HEK293T (cell line): ENCODE measurements around the gene VAT1L.

Source experiments
- CTCF ChIA-PET: fragments of 350-600 bp; formaldehyde crosslinking; extraction: SDS; loops from one replicate; lab custom pipeline; 2021; ENCODE audit warnings: antibody characterized with exemption, inconsistent platforms; lab: Yijun Ruan, JAX
- POLR2A ChIA-PET: fragments of 350-600 bp; formaldehyde crosslinking; extraction: SDS; loops from one replicate; lab custom pipeline; 2020; ENCODE audit warnings: antibody characterized with exemption, inconsistent platforms; lab: Yijun Ruan, JAX
- DNase-seq: peaks from one replicate; pipeline ENCODE4 v3.0.0; 2012; ENCODE audit warnings: mixed read lengths; ENCODE audit errors: extremely low spot score
- ARNT ChIP-seq: fragments of 450-650 bp; IDR thresholded peaks from 2 replicates; pipeline ENCODE4 v1.6.1; 2017; ENCODE audit warnings: mild to moderate bottlenecking
- BHLHE40 ChIP-seq: fragments of 450-650 bp; IDR thresholded peaks from 2 replicates; pipeline ENCODE4 v1.6.1; 2016; ENCODE audit warnings: mild to moderate bottlenecking, moderate library complexity, borderline replicate concordance
- CTBP1 ChIP-seq: fragments of 450-650 bp; IDR thresholded peaks from 2 replicates; pipeline ENCODE4 v1.6.1; 2016; ENCODE audit warnings: borderline replicate concordance
- ELF4 ChIP-seq: fragments of 450-650 bp; IDR thresholded peaks from 2 replicates; pipeline ENCODE4 v1.6.1; 2017; ENCODE audit warnings: antibody characterized with exemption
- FOXA1 ChIP-seq: fragments of 450-650 bp; IDR thresholded peaks from 2 replicates; pipeline ENCODE4 v1.6.1; 2016; ENCODE audit warnings: mild to moderate bottlenecking
- FOXK2 ChIP-seq: fragments of 450-650 bp; IDR thresholded peaks from 2 replicates; pipeline ENCODE4 v1.6.1; 2016; ENCODE audit warnings: mild to moderate bottlenecking
- FOXM1 ChIP-seq: fragments of 450-650 bp; IDR thresholded peaks from 2 replicates; pipeline ENCODE4 v1.6.1; 2017; ENCODE audit warnings: mild to moderate bottlenecking, borderline replicate concordance
- HDGF ChIP-seq: fragments of 450-650 bp; IDR thresholded peaks from 2 replicates; pipeline ENCODE4 v1.6.1; 2017; ENCODE audit warnings: antibody characterized with exemption, borderline replicate concordance
- L3MBTL2 ChIP-seq: fragments of 450-650 bp; conservative IDR thresholded peaks from 2 replicates; pipeline ENCODE4 v1.6.1; 2016; ENCODE audit warnings: mild to moderate bottlenecking
- LEF1 ChIP-seq: fragments of 450-650 bp; IDR thresholded peaks from 2 replicates; pipeline ENCODE4 v1.6.1; 2017; ENCODE audit warnings: mild to moderate bottlenecking, borderline replicate concordance
- NFRKB ChIP-seq: fragments of 450-650 bp; IDR thresholded peaks from 2 replicates; pipeline ENCODE4 v1.6.1; 2016; ENCODE audit warnings: mild to moderate bottlenecking, moderate library complexity
- SP1 ChIP-seq: fragments of 450-650 bp; IDR thresholded peaks from 2 replicates; pipeline ENCODE4 v1.6.1; 2017
- SUZ12 ChIP-seq: fragments of 450-650 bp; IDR thresholded peaks from 2 replicates; pipeline ENCODE4 v1.6.1; 2016; ENCODE audit warnings: mild to moderate bottlenecking
- TARDBP ChIP-seq: fragments of 450-650 bp; IDR thresholded peaks from 2 replicates; pipeline ENCODE4 v1.6.1; 2016
- ZNF384 ChIP-seq: fragments of 450-650 bp; IDR thresholded peaks from 2 replicates; pipeline ENCODE4 v1.6.1; 2016
- TF ChIP-seq, protein P1 (sequence below): fragments of 450-650 bp; IDR thresholded peaks from 2 replicates; pipeline ENCODE4 v1.6.1; 2016

Gene VAT1L

DNA sequence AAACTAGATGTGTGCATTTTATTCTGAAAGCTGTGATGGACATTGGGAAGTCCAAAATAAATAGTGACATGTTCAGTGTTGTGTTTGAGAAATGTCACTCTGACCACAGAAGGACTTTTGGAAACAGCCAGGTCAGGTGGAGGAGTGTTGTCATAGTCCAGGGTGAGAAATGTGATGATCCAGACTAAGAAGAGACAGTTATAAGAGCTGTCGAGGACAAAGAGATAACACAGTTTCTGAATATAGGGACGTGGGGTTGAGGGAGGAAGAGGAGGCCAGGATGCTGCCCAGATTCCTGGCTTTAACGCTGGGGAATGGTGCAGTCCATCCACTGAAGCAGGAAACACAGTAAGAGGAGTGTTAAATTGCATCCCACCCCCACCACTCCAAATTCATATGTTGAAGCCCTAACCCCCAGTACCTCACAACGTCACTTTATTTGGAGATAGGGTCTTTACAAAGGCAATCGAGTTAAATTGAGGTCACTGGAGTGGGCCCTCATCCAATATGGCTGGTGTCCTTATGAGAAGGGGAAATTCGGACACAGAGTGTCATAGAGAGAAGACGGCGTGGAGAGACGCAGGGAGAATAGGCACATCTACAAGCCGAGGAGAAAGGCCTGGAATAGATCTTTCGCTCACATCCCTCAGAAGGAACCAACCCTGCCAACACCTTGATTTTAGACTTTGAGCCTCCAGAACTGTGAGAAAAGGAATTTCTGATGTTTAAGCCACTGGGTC lies 71.3 kb downstream of the VAT1L start:
- TF ChIP-seq FOXK2 (no peak), ELF4 (no peak), L3MBTL2 (no peak), LEF1 (no peak), SUZ12 (no peak), SP1 (no peak), ZNF384 (no peak), FOXA1 (no peak), CTBP1 (no peak), ARNT (no peak), FOXM1 (no peak), TARDBP (no peak), HDGF (no peak), BHLHE40 (no peak), NFRKB (no peak)
- TF ChIP-seq, protein P1, sequence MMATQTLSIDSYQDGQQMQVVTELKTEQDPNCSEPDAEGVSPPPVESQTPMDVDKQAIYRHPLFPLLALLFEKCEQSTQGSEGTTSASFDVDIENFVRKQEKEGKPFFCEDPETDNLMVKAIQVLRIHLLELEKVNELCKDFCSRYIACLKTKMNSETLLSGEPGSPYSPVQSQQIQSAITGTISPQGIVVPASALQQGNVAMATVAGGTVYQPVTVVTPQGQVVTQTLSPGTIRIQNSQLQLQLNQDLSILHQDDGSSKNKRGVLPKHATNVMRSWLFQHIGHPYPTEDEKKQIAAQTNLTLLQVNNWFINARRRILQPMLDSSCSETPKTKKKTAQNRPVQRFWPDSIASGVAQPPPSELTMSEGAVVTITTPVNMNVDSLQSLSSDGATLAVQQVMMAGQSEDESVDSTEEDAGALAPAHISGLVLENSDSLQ, result no peak
- ChIA-PET POLR2A (no interaction called here), CTCF (no interaction called here)

GRCh38 chr16:77860953-77861352 lies 72.6 kb downstream of the VAT1L start:
- no peak for DNase-seq
- POLR2A ChIA-PET, result no interaction called here
- CTCF ChIA-PET, result no interaction called here
- TF ChIP-seq ELF4 (no peak), ZNF384 (no peak), NFRKB (no peak), L3MBTL2 (no peak), LEF1 (no peak), ARNT (no peak), TARDBP (no peak)
- TF ChIP-seq, protein P1, result no peak

More for the DNA sequence above, 71.3 kb downstream of the VAT1L start:
- DNase-seq, result no peak

DNA sequence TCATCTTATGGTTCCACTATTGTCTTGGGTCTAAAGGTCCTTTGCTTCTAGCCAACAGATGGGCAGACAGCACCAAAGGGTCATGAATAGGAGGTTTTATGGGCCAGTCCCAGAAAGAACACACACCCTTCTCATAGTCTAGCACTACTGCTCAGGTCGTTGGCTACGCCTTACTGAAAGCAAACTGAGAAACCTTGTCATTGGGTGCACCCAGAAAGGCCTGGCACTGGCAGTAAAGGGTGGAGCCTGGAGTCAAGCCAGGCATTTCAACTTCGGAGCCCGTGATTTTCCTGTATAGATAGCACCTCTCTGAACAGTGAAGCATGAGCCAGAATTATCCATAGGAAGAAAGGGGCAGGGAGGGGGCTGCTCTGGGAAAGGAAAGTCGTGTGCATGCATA lies 74.9 kb downstream of the VAT1L start:
- DNase-seq, result no peak
- POLR2A ChIA-PET, result no interaction called here
- TF ChIP-seq TARDBP, result no peak
- no peak for TF ChIP-seq ARNT
- TF ChIP-seq FOXK2, result no peak
- no peak for TF ChIP-seq HDGF
- TF ChIP-seq FOXA1, result no peak
- no peak for TF ChIP-seq FOXM1
- CTCF ChIA-PET, result no interaction called here

- DNase-seq, result no peak
- CTCF ChIA-PET, result no interaction called here
- TF ChIP-seq ZNF384, result no peak
- no peak for TF ChIP-seq BHLHE40
- no peak for TF ChIP-seq NFRKB
- POLR2A ChIA-PET, result no interaction called here
Measured at GRCh38 chr16:77866752-77867151, 78.4 kb downstream of the VAT1L start.

- POLR2A ChIA-PET, result no interaction called here
- CTCF ChIA-PET, result no interaction called here
- no peak for DNase-seq
- no peak for TF ChIP-seq FOXM1
Measured at GRCh38 chr16:77868052-77868451, 79.7 kb downstream of the VAT1L start.

DNA sequence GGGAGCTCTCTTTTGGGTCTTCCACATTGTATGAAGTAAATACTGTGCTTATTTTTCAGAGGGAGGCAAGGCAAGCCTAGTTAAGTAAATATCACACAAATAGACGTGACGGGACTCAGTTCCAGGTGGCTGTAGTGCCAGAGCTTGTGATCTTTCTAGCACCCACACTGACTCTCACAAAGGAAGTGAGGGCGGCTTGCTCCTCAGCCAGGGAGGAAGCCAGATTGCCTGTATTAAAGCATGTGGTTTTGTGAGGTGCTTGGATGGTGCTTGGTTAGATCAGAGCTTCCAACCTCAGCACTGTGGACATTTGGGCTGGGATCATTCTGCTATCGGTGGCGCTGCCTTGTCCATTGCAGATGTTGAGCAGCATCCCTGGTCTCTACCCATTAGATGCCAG lies 80.1 kb downstream of the VAT1L start:
- TF ChIP-seq FOXM1 (no peak), LEF1 (no peak), BHLHE40 (no peak)
- TF ChIP-seq, protein P1, result no peak
- ChIA-PET CTCF (no interaction called here), POLR2A (no interaction called here)
- no peak for DNase-seq

- ChIA-PET POLR2A (no interaction called here), CTCF (interaction anchor here (0.7 kb wide), 1 partner anchor 133 kb away, joined by 3 read pairs; no protein-coding TSS in a partner anchor)
Measured at GRCh38 chr16:77869997-77870813, 81.8 kb downstream of the VAT1L start.

More at GRCh38 chr16:77869997-77870813, 81.8 kb downstream of the VAT1L start:
- TF ChIP-seq FOXA1 (no peak), SUZ12 (no peak), BHLHE40 (no peak), ARNT (no peak), ELF4 (no peak), FOXM1 (no peak), SP1 (no peak), ZNF384 (no peak), LEF1 (no peak), HDGF (no peak), NFRKB (no peak), L3MBTL2 (no peak)
- TF ChIP-seq, protein P1, result no peak
- DNase-seq, result no peak
